ENCODE measurements around the gene NEU4. TPM values are rescaled to one million over a fixed set of nuclear protein-coding genes. Genes with fewer than 3 reads are reported as not detected.

The NEU4 gene
- total and polyA plus RNA-seq, 9 of the 15 experiments (the other 6 are each of a cell fraction or from before 2014, with no cell fraction given): 0.01 to 0.40 TPM; not detected in 7

- DNase-seq (ENCODE audit: extremely low read depth in 1 of 4, low spot score in 3 of 4): no peak
- intact Hi-C loops (cut with micrococcal nuclease): no loop called here
- Histone ChIP-seq H3K79me2 (ENCODE audit: control insufficient read depth, insufficient read depth, low read length) (no peaks in the 10 kb centered on the region), H4K20me1 (replicated peaks; ENCODE audit: control insufficient read depth, insufficient read depth, low read length) (no peaks in the 10 kb centered on the region), H2AFZ (ENCODE audit: low read depth, low read length) (peak overlapping the region; percentile 39; the same call in 1 of the 2 replicates), H3K36me3 (ENCODE audit: control insufficient read depth, insufficient read depth, low read length) (no peaks in the 10 kb centered on the region), H3K9me1 (ENCODE audit: control insufficient read depth, insufficient read depth, low read length) (no peaks in the 10 kb centered on the region), H3K27ac (ENCODE audit: extremely low read depth, low read depth, low read length) (no peak overlapping the region), H3K9ac (ENCODE audit: insufficient read depth in 1 of 2, low read depth in 2 of 2, low read length in 2 of 2) (0 out of 4 replicates have a peak overlapping the region, but pooled peaks of 1 of the 2 experiments have one; percentile 20), H3K9me3 (replicated peaks; ENCODE audit: control insufficient read depth, insufficient read depth, low read depth, low read length) (no peaks in the 10 kb centered on the region), H3K4me1 (replicated peaks in 1 of 2; ENCODE audit: control insufficient read depth in 2 of 2, insufficient read depth in 2 of 2, low read length in 2 of 2) (peaks cover 0 to 78% of the 10 kb centered on the region in 2 experiments; a peak in 3 of 5 replicates), H3K27me3 (ENCODE audit: control insufficient read depth in 2 of 2, insufficient read depth in 2 of 2, low read length in 2 of 2) (no peaks in the 10 kb centered on the region), H3K4me3 (no peak overlapping the region), H3K4me2 (ENCODE audit: insufficient read depth, low read length) (no peak overlapping the region)
- CTCF ChIA-PET (ENCODE audit: low intra/inter-chr PET ratio): no interaction called here
- 0 out of 3 replicates have a peak, but pooled peaks have one; percentile 18 for ATAC-seq
- 22% methylated on average over 8 of the region's 20 CpGs for WGBS (ENCODE audit: insufficient coverage, low coverage, missing lambda C conversion rate)
- TF ChIP-seq HMG20B (CRISPR knock-in tag; IDR thresholded peaks at IDR 0.05) (no peak), VEZF1 (CRISPR knock-in tag; IDR thresholded peaks at IDR 0.05) (0 out of 2 replicates have a peak, but pooled peaks have one; percentile 21), GABPA (tag; conservative IDR thresholded peaks at IDR 0.05; ENCODE audit: low read depth) (peak; percentile 60), RCOR1 (IDR thresholded peaks at IDR 0.05; ENCODE audit: borderline replicate concordance in 1 of 2, low read depth in 2 of 2, low read length in 2 of 2) (no peak), GTF2B (IDR thresholded peaks at IDR 0.05; ENCODE audit: extremely low read depth, insufficient read length) (no peak), SREBF1 (IDR thresholded peaks at IDR 0.05; ENCODE audit: borderline replicate concordance, low read depth, low read length) (no peak), ZNF507 (tag; conservative IDR thresholded peaks at IDR 0.05) (no peak), NR1H2 (CRISPR knock-in tag; IDR thresholded peaks at IDR 0.05) (no peak), ZBTB9 (CRISPR knock-in tag; IDR thresholded peaks at IDR 0.05) (peak; percentile 65; the same call in 1 of the 2 replicates)
- no TSS peak for BruUV-seq (replicated peaks)
- POLR2A ChIA-PET: no interaction called here
- in situ Hi-C loops (cut with MboI): no loop called here
- no peak for FAIRE-seq
Measured at GRCh38 chr2:241813644-241814392, 4.8 kb downstream of the NEU4 start.

All from K562 (cell line).